Mesothelial cell of epicardium (in vitro differentiated cells): Measurements from ENCODE around the gene GLRX2. TPM values are rescaled to one million over a fixed set of nuclear protein-coding genes. Genes with fewer than 3 reads are reported as not detected.

Source experiments
- DNase-seq, 2 experiments: peaks; one replicate each; pipeline ENCODE4 v3.0.0; 2021; ENCODE audit warnings: low spot score in 2 of 2; ENCODE audit not compliant: unreplicated experiment in 2 of 2
- H3K27ac Mint-ChIP-seq: 2 replicates; pipeline ENCODE4 v1.8.0; 2021; ENCODE audit warnings: mixed read lengths
- H3K27me3 Mint-ChIP-seq: 2 replicates; pipeline ENCODE4 v1.8.0; 2021; ENCODE audit warnings: low read depth, mixed read lengths
- H3K36me3 Mint-ChIP-seq: 2 replicates; pipeline ENCODE4 v1.8.0; 2021; ENCODE audit warnings: mixed read lengths
- H3K4me1 Mint-ChIP-seq: 2 replicates; pipeline ENCODE4 v1.8.0; 2021; ENCODE audit warnings: mixed read lengths
- H3K4me3 Mint-ChIP-seq: 2 replicates; pipeline ENCODE4 v1.8.0; 2021; ENCODE audit warnings: mild to moderate bottlenecking, moderate library complexity, mixed read lengths
- H3K9me3 Mint-ChIP-seq: 2 replicates; pipeline ENCODE4 v1.8.0; 2021; ENCODE audit warnings: mixed read lengths
- CTCF ChIP-seq: fragments of 200-600 bp; sonication (generic); IDR thresholded peaks from one replicate; pipeline ENCODE4 v1.5.0; 2021; ENCODE audit warnings: antibody characterized with exemption; ENCODE audit not compliant: unreplicated experiment
- total RNA-seq: library from RNA; stranded (reverse); gene quantifications from 3 replicates; pipeline ENCODE4 v1.2.1, GENCODE V29; 2021

The GLRX2 gene
- total RNA-seq, 1 donor from 2014 or later, result 10.4 TPM

- no peak overlapping the region for H3K27ac Mint-ChIP-seq
- no peaks in the 10 kb centered on the region for H3K27me3 Mint-ChIP-seq
- no peak overlapping the region for H3K4me3 Mint-ChIP-seq
- no peak for DNase-seq
- TF ChIP-seq CTCF, result no peak
- H3K36me3 Mint-ChIP-seq, result peaks cover 13% of the 10 kb centered on the region
- peaks cover 8% of the 10 kb centered on the region for H3K9me3 Mint-ChIP-seq
- H3K4me1 Mint-ChIP-seq, result peaks cover 20% of the 10 kb centered on the region
Observed at GRCh38 chr1:193062698-193063463, 42.3 kb downstream of the GLRX2 start.

GRCh38 chr1:193060938-193061337, 44.3 kb downstream of the GLRX2 start:
- no peaks in the 10 kb centered on the region for H3K27me3 Mint-ChIP-seq
- H3K4me3 Mint-ChIP-seq, result peak overlapping the region; percentile 96
- no peak for TF ChIP-seq CTCF
- H3K4me1 Mint-ChIP-seq, result peaks cover 30% of the 10 kb centered on the region
- peaks cover 8% of the 10 kb centered on the region for H3K9me3 Mint-ChIP-seq
- H3K36me3 Mint-ChIP-seq, result peaks cover 13% of the 10 kb centered on the region
- peak overlapping the region; percentile 99 for H3K27ac Mint-ChIP-seq
- no peak for DNase-seq

- TF ChIP-seq CTCF, result no peak
- no peaks in the 10 kb centered on the region for H3K27me3 Mint-ChIP-seq
- peak overlapping the region; percentile 99 for H3K27ac Mint-ChIP-seq
- peaks cover 30% of the 10 kb centered on the region for H3K4me1 Mint-ChIP-seq
- H3K36me3 Mint-ChIP-seq, result peaks cover 13% of the 10 kb centered on the region
- DNase-seq, result no peak
- peak overlapping the region; percentile 96 for H3K4me3 Mint-ChIP-seq
- peaks cover 8% of the 10 kb centered on the region for H3K9me3 Mint-ChIP-seq
Observed at GRCh38 chr1:193060406-193060805, 44.8 kb downstream of the GLRX2 start.

GRCh38 chr1:193060115-193060403, 45.2 kb downstream of the GLRX2 start:
- Mint-ChIP-seq H3K27me3 (no peaks in the 10 kb centered on the region), H3K9me3 (peaks cover 8% of the 10 kb centered on the region), H3K4me3 (peak overlapping the region; percentile 96), H3K27ac (peak overlapping the region; percentile 99), H3K36me3 (peaks cover 13% of the 10 kb centered on the region), H3K4me1 (peaks cover 30% of the 10 kb centered on the region)
- DNase-seq, result no peak
- TF ChIP-seq CTCF, result no peak

DNA sequence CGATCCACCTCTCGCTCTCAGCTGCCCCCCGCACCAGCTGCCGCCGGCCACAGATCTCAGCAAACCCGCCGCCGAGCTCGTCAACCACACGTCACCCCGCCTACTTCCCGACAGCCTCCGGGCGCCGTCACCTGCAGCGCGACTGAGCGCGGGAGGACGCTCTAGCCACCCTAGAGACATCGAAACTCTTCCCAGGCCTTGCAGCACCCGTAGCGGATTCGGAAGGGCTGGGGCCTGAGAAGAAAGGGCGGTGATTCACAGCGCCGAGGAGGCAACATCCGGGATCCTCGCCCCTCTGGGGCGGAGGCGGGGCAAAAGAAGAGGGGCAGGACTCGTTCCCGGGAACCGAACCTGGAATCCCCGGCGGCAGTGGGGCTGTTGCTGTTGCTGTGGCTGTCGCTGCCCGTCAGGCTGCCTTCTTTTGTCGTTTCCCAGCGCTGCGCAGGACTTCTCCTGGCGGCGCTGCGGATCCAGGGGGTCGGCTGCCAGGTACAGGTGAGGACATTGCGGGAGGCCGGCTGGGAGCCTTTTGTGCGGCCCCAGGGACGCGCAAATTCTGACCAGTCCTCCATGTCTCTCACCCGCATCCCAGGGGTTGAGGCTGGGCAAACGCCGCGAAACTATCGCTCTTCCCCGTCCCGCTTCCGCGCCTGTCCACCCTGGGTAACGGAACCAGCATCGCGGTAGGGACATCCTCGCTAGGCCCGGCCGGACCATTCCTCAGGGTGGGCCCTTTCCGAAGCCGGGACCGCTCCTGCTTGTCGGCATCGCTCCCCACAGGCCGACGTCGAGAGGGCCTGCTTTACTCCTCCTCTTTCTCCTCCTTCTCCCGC, 45.7 kb downstream of the GLRX2 start, which contains the start of the genes RO60 and UCHL5:
TSS of gene RO60 (plus strand) at position 331 of the 833 bp plus-strand sequence. CDS start 9,443 bp downstream, outside the sequence.
TSS of gene UCHL5 (minus strand) at position 79 of the 833 bp plus-strand sequence. CDS start 100 bp downstream, outside the sequence.
- no peak for TF ChIP-seq CTCF
- Mint-ChIP-seq H3K4me1 (peaks cover 30% of the 10 kb centered on the region), H3K36me3 (peaks cover 13% of the 10 kb centered on the region), H3K4me3 (peak within 1 kb of the TSS; percentile 96), H3K27ac (peak within 1 kb of the TSS; percentile 99), H3K27me3 (no peaks in the 10 kb centered on the region), H3K9me3 (peaks cover 8% of the 10 kb centered on the region)
- DNase-seq, result peak; percentile 83 to 93
